Type B pancreatic cell (in vitro differentiated cells): Measurements from ENCODE around the gene DNMT3A. TPM values are rescaled to one million over a fixed set of nuclear protein-coding genes. Genes with fewer than 3 reads are reported as not detected.

Source experiments
- DNase-seq: peaks from one replicate; pipeline ENCODE4 v3.0.0; 2021; ENCODE audit warnings: mixed read lengths; ENCODE audit not compliant: unreplicated experiment; ENCODE audit errors: extremely low spot score
- H3K27ac Mint-ChIP-seq: 2 replicates; pipeline ENCODE4 v1.8.0; 2021; ENCODE audit warnings: mild to moderate bottlenecking, mixed read lengths
- H3K27me3 Mint-ChIP-seq: 2 replicates; pipeline ENCODE4 v1.8.0; 2021; ENCODE audit warnings: mixed read lengths
- H3K36me3 Mint-ChIP-seq: 2 replicates; pipeline ENCODE4 v1.8.0; 2021; ENCODE audit warnings: mixed read lengths
- H3K4me1 Mint-ChIP-seq: one replicate; pipeline ENCODE4 v1.8.0; 2021; ENCODE audit warnings: mixed read lengths; ENCODE audit not compliant: unreplicated experiment
- H3K4me3 Mint-ChIP-seq: 2 replicates; pipeline ENCODE4 v1.8.0; 2021; ENCODE audit warnings: mild to moderate bottlenecking, mixed read lengths
- H3K9me3 Mint-ChIP-seq: 2 replicates; pipeline ENCODE4 v1.8.0; 2021; ENCODE audit warnings: mixed read lengths
- CTCF ChIP-seq: fragments of 200-600 bp; sonication (generic); conservative IDR thresholded peaks from 2 replicates; pipeline ENCODE4 v1.5.0; 2021; ENCODE audit warnings: antibody characterized with exemption, mild to moderate bottlenecking
- total RNA-seq: library from RNA; stranded (reverse); gene quantifications from 2 replicates; pipeline ENCODE4 v1.2.1, GENCODE V29; 2021; ENCODE audit warnings: low replicate concordance

The DNMT3A gene
- total RNA-seq, 1 donor from 2014 or later: 139 TPM

- Mint-ChIP-seq H3K4me1 (peaks cover 14% of the 10 kb centered on the region), H3K27ac (no peak overlapping the region), H3K9me3 (no peaks in the 10 kb centered on the region), H3K4me3 (no peak overlapping the region), H3K27me3 (no peaks in the 10 kb centered on the region), H3K36me3 (peaks cover 16% of the 10 kb centered on the region)
- TF ChIP-seq CTCF: no peak
- no peak for DNase-seq
These were observed 37.8 kb upstream of the DNMT3A start for GRCh38 chr2:25379535-25379934.

GRCh38 chr2:25378731-25379490 lies 37.2 kb upstream of the DNMT3A start:
- H3K27ac Mint-ChIP-seq: no peak overlapping the region
- no peaks in the 10 kb centered on the region for H3K9me3 Mint-ChIP-seq
- H3K4me3 Mint-ChIP-seq: no peak overlapping the region
- no peak for TF ChIP-seq CTCF
- peaks cover 14% of the 10 kb centered on the region for H3K4me1 Mint-ChIP-seq
- DNase-seq: no peak
- H3K36me3 Mint-ChIP-seq: peaks cover 16% of the 10 kb centered on the region
- peaks cover 3% of the 10 kb centered on the region for H3K27me3 Mint-ChIP-seq

DNA sequence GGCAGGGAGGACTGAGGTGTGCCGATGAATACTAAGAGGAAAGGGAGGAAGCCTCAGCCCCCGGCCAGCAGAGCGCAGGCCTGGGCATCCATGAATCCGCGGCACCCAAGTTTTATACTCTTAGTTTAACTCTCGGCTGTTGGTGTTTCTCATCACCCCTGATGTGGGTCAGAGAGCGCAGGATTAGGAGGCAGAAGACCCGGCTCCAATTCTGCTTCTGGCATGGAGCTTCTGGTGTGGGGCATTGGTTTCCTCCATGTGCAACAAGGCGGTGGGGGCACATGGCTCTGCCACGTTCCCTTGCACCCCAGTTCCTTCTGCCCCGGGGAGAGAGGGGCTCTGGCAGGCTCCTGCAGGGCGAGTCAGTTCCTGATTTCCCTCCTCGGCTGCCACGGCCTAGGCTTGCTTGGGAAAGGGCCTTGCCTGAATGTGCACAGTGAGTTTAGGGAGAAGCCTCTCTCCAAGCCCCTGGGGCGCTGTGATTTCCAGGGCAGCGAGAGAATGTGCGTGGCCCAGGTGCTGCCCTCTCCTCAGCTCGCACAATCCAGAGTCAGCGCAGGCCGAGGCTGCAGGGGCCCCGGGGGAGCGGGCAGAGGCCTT lies 36.2 kb upstream of the DNMT3A start:
- peak overlapping the region; percentile 86 for H3K27ac Mint-ChIP-seq
- H3K4me3 Mint-ChIP-seq: peak overlapping the region; percentile 80
- H3K4me1 Mint-ChIP-seq: peaks cover 14% of the 10 kb centered on the region
- no peak for TF ChIP-seq CTCF
- H3K9me3 Mint-ChIP-seq: no peaks in the 10 kb centered on the region
- H3K36me3 Mint-ChIP-seq: peaks cover 16% of the 10 kb centered on the region
- DNase-seq: no peak
- H3K27me3 Mint-ChIP-seq: peaks cover 3% of the 10 kb centered on the region

DNA sequence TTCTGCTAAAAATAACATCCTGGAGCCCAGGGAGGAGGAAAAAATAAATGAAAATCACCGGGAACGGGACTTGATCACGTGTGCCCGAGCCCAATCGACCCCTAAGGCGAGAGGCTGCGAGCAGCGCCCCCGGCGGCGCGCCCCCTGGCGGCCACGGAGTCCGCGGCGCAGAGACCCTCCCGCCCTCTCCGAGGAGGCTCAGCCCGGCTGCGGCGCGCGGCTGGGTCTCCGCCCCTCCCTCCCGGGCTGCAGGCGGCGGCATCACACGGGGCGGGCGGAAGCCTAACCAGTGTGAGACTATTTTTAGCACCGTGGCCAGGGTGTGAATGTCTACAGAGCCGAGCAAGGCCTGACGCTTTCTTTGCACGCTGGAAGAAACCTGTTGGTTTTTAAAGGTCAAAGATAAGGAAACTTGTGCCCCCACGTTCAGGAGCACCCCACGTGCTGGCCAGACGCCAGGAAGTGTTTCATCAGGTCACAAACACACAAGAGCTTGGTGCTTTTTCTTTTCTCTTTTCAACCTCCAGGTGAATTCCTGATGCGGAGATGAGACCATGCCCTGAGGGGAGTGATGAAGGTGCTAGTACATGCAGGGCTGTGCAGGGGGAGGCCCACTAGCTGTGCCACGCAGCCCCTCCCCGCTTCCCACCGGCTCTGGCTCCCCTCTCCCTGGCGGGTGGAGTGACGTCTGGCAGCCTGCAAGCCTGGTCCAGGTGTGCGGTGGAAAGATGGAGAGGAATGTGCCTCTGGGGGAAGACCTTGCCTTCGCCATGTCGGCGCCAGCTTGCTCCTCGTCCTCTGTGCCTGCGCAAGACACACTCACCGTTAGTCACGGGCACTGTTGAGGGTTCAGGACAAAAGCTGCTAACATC lies 35.3 kb upstream of the DNMT3A start:
- peak; percentile 100 for TF ChIP-seq CTCF
- Mint-ChIP-seq H3K4me3 (peak overlapping the region; percentile 80), H3K36me3 (peaks cover 16% of the 10 kb centered on the region), H3K27me3 (peaks cover 3% of the 10 kb centered on the region), H3K27ac (peak overlapping the region; percentile 86), H3K9me3 (no peaks in the 10 kb centered on the region), H3K4me1 (peaks cover 14% of the 10 kb centered on the region)
- peak; percentile 93 for DNase-seq

DNA sequence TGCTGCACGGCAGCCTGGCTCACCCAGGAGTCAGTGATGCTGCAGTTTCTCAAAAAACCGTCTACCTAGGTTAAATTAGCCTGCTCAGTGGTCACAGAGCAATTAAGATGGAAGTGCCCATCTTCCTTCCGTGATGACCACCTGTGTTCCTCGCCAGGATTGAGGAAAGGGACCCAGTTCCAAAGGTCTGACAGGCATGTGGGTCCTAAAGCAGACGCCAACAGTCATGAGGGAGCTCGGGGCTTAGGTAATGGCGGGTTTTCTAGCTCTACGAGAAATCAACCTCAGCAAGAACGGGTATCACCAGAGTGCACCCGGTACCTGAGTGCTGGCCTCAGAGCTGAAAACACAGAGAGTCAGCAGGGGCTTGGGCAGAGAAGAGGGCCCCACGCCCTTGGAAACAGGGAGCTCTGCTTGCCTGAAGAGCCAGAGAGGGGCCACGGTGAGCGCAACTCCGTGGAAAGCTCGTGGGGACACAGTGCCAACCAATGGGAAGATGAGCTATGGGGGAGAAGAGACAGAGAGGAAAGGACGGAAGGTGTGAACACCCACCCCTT lies 34.3 kb upstream of the DNMT3A start:
- Mint-ChIP-seq H3K4me1 (peaks cover 17% of the 10 kb centered on the region), H3K27me3 (peaks cover 3% of the 10 kb centered on the region), H3K9me3 (no peaks in the 10 kb centered on the region), H3K36me3 (peaks cover 12% of the 10 kb centered on the region), H3K4me3 (peak overlapping the region; percentile 75), H3K27ac (peak overlapping the region; percentile 48)
- DNase-seq: no peak
- no peak for TF ChIP-seq CTCF
